Body of pancreas (tissue), 4 donors: ENCODE measurements around the gene THADA.

ENCODE experiments used
- CTCF ChIP-seq, 7 experiments: fragments of 450-650 bp in 4 of 7; fragments of 200-600 bp in 3 of 7; sonication (generic) in 3 of 7; IDR thresholded peaks; one replicate each; pipeline ENCODE4 v1.5.1; 2016 to 2019; ENCODE audit warnings: antibody characterized with exemption in 7 of 7
- POLR2A ChIP-seq, 3 donors: fragments of 450-650 bp; IDR thresholded peaks; one replicate each; pipeline ENCODE4 v1.6.1; 2016; ENCODE audit warnings: antibody characterized with exemption in 3 of 3, mild to moderate bottlenecking in 2 of 3

- no peak for TF ChIP-seq CTCF (IDR thresholded peaks at IDR 0.05)
- TF ChIP-seq POLR2A (IDR thresholded peaks at IDR 0.05): no peak
Measured at GRCh38 chr2:43201497-43201896, 394.3 kb downstream of the THADA start.
